ENCODE measurements around the gene ATP6V0A1. TPM values are rescaled to one million over a fixed set of nuclear protein-coding genes. Genes with fewer than 3 reads are reported as not detected.

Gene ATP6V0A1
- total RNA-seq, 8 experiments from 2014 or later, result 45.4 to 115 (median 75.7) TPM

- WGBS, 10 experiments, result 0% methylated on average over 3 of the region's 72 CpGs; no CpG with 5 or more reads in 9 of the 10 experiments
- in situ Hi-C loops (cut with MboI; ENCODE audit: low pct_unique_long_range_greater_than_20kb in 2 of 9, low sequenced_read_pairs in 9 of 9, unreplicated experiment in 9 of 9), result no loop called here
Measured at GRCh38 chr17:42566883-42567573, 108.3 kb downstream of the ATP6V0A1 start, which contains the start of gene MLX. Gene MLX, plus strand, starts transcription at chr17:42567100. Its CDS starts 25 bp downstream, at chr17:42567125.

GRCh38 chr17:42568341-42569111 is 109.8 kb downstream of the ATP6V0A1 start:
- no peak for ATAC-seq (replicated peaks in 6 of 8)
- in situ Hi-C loops (cut with MboI; ENCODE audit: low pct_unique_long_range_greater_than_20kb in 2 of 9, low sequenced_read_pairs in 9 of 9, unreplicated experiment in 9 of 9), result no loop called here
- 80 to 100% (median 93%) methylated on average over 1 to 6 of the region's 14 CpGs; no CpG with 5 or more reads in 6 of the 10 experiments for WGBS, 10 experiments
- Histone ChIP-seq H3K27ac (no peak overlapping the region), H3K4me1 (replicated peaks in 1 of 2) (peaks cover 13 to 17% of the 10 kb centered on the region in 2 donors), H3K4me3 (peak overlapping the region in 1 of 5 donors; percentile 81)

More at GRCh38 chr17:42566883-42567573, 108.3 kb downstream of the ATP6V0A1 start, which contains the start of gene MLX:
- H3K4me3 ChIP-seq, result peak within 1 kb of the TSS; percentile 61 to 98 (median 81)
- H3K4me1 ChIP-seq (replicated peaks in 1 of 2), result peaks cover 19 to 20% of the 10 kb centered on the region in 2 donors
- ATAC-seq (replicated peaks in 6 of 8), result peak; percentile 56 to 84 (median 79)
- H3K27ac ChIP-seq, result peak within 1 kb of the TSS; percentile 91 to 95

GRCh38 chr17:42571435-42572225 is 113.0 kb downstream of the ATP6V0A1 start:
- ATAC-seq (replicated peaks in 6 of 8), result no peak
- peaks cover 8 to 10% of the 10 kb centered on the region in 2 donors for H3K4me1 ChIP-seq (replicated peaks in 1 of 2)
- WGBS, 10 experiments, result 83 to 100% (median 89%) methylated on average over 1 to 9 of the region's 12 CpGs; no CpG with 5 or more reads in 2 of the 10 experiments
- in situ Hi-C loops (cut with MboI; ENCODE audit: low pct_unique_long_range_greater_than_20kb in 2 of 9, low sequenced_read_pairs in 9 of 9, unreplicated experiment in 9 of 9), result no loop called here
- no peak overlapping the region for H3K4me3 ChIP-seq
- H3K27ac ChIP-seq, result no peak overlapping the region

Other genes starting within 250 kb of the ATP6V0A1 start
- 10 to 100 TPM; 21.6 to 27.7 (median 23.5) TPM for gene STAT5B, start 182.5 kb upstream of the ATP6V0A1 start, total RNA-seq
- gene STAT5A, start 170.4 kb upstream of the ATP6V0A1 start, total RNA-seq, result 10 to 100 TPM in 1 of 8 experiments, 1 to 10 TPM in 6, under 1 TPM in 1; 0.93 to 12.0 (median 3.0) TPM
- gene STAT3, start 70.4 kb upstream of the ATP6V0A1 start, total RNA-seq, result 100 to 1,000 TPM in 4 of 8 experiments, 10 to 100 TPM in 4; 31.4 to 386 (median 106) TPM
- gene CAVIN1, start 35.6 kb upstream of the ATP6V0A1 start, total RNA-seq, result 10 to 100 TPM in 4 of 8 experiments, under 1 TPM in 4; 0.05 to 74.8 (median 12.8) TPM
- 10 to 100 TPM in 5 of 8 experiments, 1 to 10 TPM in 3; 6.3 to 55.8 (median 18.5) TPM for gene NAGLU, start 77.4 kb downstream of the ATP6V0A1 start, total RNA-seq
- gene HSD17B1, start 94.0 kb downstream of the ATP6V0A1 start, total RNA-seq, result 1 to 10 TPM; 1.7 to 6.3 (median 5.4) TPM
- 10 to 100 TPM; 20.8 to 82.7 (median 30.8) TPM for gene COASY, start 103.3 kb downstream of the ATP6V0A1 start, total RNA-seq
- 10 to 100 TPM; 17.3 to 48.0 (median 25.6) TPM for gene MLX, start 108.2 kb downstream of the ATP6V0A1 start, total RNA-seq
- 10 to 100 TPM in 7 of 8 experiments, 1 to 10 TPM in 1; 1.5 to 24.7 (median 12.1) TPM for gene PSMC3IP, start 118.9 kb downstream of the ATP6V0A1 start, total RNA-seq
- gene RETREG3, start 150.5 kb downstream of the ATP6V0A1 start, total RNA-seq, result 10 to 100 TPM; 27.1 to 40.2 (median 32.8) TPM
- gene TUBG1, start 150.8 kb downstream of the ATP6V0A1 start, total RNA-seq, result 10 to 100 TPM; 24.7 to 67.7 (median 39.3) TPM
- gene TUBG2, start 200.4 kb downstream of the ATP6V0A1 start, total RNA-seq, result 10 to 100 TPM in 7 of 8 experiments, 1 to 10 TPM in 1; 7.1 to 26.7 (median 16.0) TPM
- gene PLEKHH3, start 218.1 kb downstream of the ATP6V0A1 start, total RNA-seq, result 10 to 100 TPM; 10.1 to 24.2 (median 20.6) TPM
- gene CCR10, start 223.0 kb downstream of the ATP6V0A1 start, total RNA-seq, result 1 to 10 TPM in 5 of 8 experiments, under 1 TPM in 3; 0.41 to 6.4 (median 1.6) TPM
- gene CNTNAP1, start 223.7 kb downstream of the ATP6V0A1 start, total RNA-seq, result 10 to 100 TPM in 5 of 8 experiments, 1 to 10 TPM in 3; 2.4 to 33.9 (median 14.1) TPM